K562 (cell line): ENCODE data around the gene CHCHD1. TPM values are rescaled to one million over a fixed set of nuclear protein-coding genes. Genes with fewer than 3 reads are reported as not detected.

Experiments used
- BRCA1 ChIP-seq, 2 experiments: fragments of 450-650 bp in 1 of 2; sonication (generic) in 1 of 2; formaldehyde crosslinking in 1 of 2; IDR thresholded peaks; 2 replicates each; pipeline versions ENCODE4 v1.5.0 to v1.6.1; 2017 to 2020; ENCODE audit warnings: mild to moderate bottlenecking in 1 of 2, missing genetic modification reagents in 1 of 2
- BRD9 ChIP-seq: fragments of 450-650 bp; IDR thresholded peaks from 2 replicates; pipeline ENCODE4 v1.6.1; 2018; ENCODE audit warnings: low read depth; ENCODE audit not compliant: partially characterized antibody
- CC2D1A ChIP-seq: fragments of 450-650 bp; IDR thresholded peaks from 2 replicates; pipeline ENCODE4 v1.6.1; 2017; ENCODE audit warnings: mild to moderate bottlenecking
- CXXC5 ChIP-seq: fragments of 250-450 bp; sonication (Bioruptor Pico); IDR thresholded peaks from 2 replicates; pipeline ENCODE4 v1.8.0; 2022; ENCODE audit warnings: inconsistent platforms, mild to moderate bottlenecking, moderate library complexity
- GATAD2B ChIP-seq: fragments of 450-650 bp; IDR thresholded peaks from 2 replicates; pipeline ENCODE4 v1.6.1; 2017; ENCODE audit warnings: mild to moderate bottlenecking, borderline replicate concordance
- OTX1 ChIP-seq: fragments of 450-650 bp; formaldehyde crosslinking; IDR thresholded peaks from 2 replicates; pipeline ENCODE4 v1.4.0; 2022; ENCODE audit warnings: mild to moderate bottlenecking
- RB1 ChIP-seq: fragments of 450-650 bp; IDR thresholded peaks from 2 replicates; pipeline ENCODE4 v1.6.1; 2017; ENCODE audit warnings: low read depth, mild to moderate bottlenecking
- RBM14 ChIP-seq: fragments of 200-400 bp; formaldehyde crosslinking; IDR thresholded peaks from 2 replicates; pipeline ENCODE4 v1.6.1; 2018; ENCODE audit warnings: low read depth, mild to moderate bottlenecking, low read length, moderate library complexity, borderline replicate concordance; ENCODE audit not compliant: insufficient read depth
- RBM25 ChIP-seq: fragments of 200-400 bp; formaldehyde crosslinking; IDR thresholded peaks from 2 replicates; pipeline ENCODE4 v1.6.1; 2018; ENCODE audit warnings: low read length, low read depth, moderate library complexity; ENCODE audit not compliant: severe bottlenecking
- SUPT5H ChIP-seq: fragments of 450-650 bp; IDR thresholded peaks from 2 replicates; pipeline ENCODE4 v1.6.1; 2016
- TEAD1 ChIP-seq, 2 experiments: fragments of 450-650 bp in 1 of 2; sonication (generic) in 1 of 2; formaldehyde crosslinking; IDR thresholded peaks; 2 replicates each; pipeline versions ENCODE4 v1.4.0 to v1.8.0; 2020 to 2022; ENCODE audit warnings: mild to moderate bottlenecking in 2 of 2, missing genetic modification reagents in 1 of 2
- ZNF140 ChIP-seq: fragments of 250-450 bp; sonication (Bioruptor Pico); IDR thresholded peaks from 2 replicates; pipeline ENCODE4 v1.8.0; 2021; ENCODE audit warnings: moderate library complexity, mild to moderate bottlenecking, inconsistent platforms
- ZNF212 ChIP-seq: fragments of 450-650 bp; formaldehyde crosslinking; IDR thresholded peaks from 2 replicates; pipeline ENCODE4 v1.4.0; 2020; ENCODE audit warnings: mild to moderate bottlenecking
- polyA plus RNA-seq, 8 experiments: library from polyadenylated mRNA; depleted of rRNA in 4 of 8; stranded (reverse) in 5 of 8; unstranded in 3 of 8; fragments of >200 nt; fragmentation: Nextera tagmentation in 2 of 8; fragmentation: Illumina TruSeq in 1 of 8; extraction: Ambion mirVana in 2 of 8; extraction: Trizol in 1 of 8; gene quantifications; 2 replicates each; pipeline versions ENCODE4 v1.2.1 to v1.2.3, GENCODE V29; 2011 to 2014; ENCODE audit warnings: inconsistent platforms in 1 of 8, missing spikeins in 1 of 8
- total RNA-seq, 7 experiments: library from RNA; depleted of rRNA in 6 of 7; stranded (reverse); fragments of >200 nt in 6 of 7; fragmentation: Illumina TruSeq in 2 of 7; extraction: Trizol in 2 of 7; gene quantifications; 2 replicates each; pipeline versions ENCODE4 v1.2.1 to v1.2.3, GENCODE V29; 2011 to 2021; ENCODE audit warnings: low replicate concordance in 1 of 7
- TF ChIP-seq, protein P1 (sequence below), 2 experiments: IDR thresholded peaks; 2 replicates each; pipeline ENCODE4 v1.6.1; 2011; ENCODE audit warnings: borderline replicate concordance in 1 of 2, control low read depth in 1 of 2, low read depth in 1 of 2, low read length in 1 of 2, mild to moderate bottlenecking in 1 of 2, mixed read lengths in 1 of 2, moderate library complexity in 1 of 2; ENCODE audit not compliant: insufficient read depth in 1 of 2, insufficient read length in 1 of 2, poor library complexity in 1 of 2, severe bottlenecking in 1 of 2; ENCODE audit errors: extremely low read depth in 1 of 2

Gene CHCHD1
- total and polyA plus RNA-seq, 9 of the 15 experiments (the other 6 are each of a cell fraction or from before 2014, with no cell fraction given), result 52.9 to 126 (median 83.4) TPM

DNA sequence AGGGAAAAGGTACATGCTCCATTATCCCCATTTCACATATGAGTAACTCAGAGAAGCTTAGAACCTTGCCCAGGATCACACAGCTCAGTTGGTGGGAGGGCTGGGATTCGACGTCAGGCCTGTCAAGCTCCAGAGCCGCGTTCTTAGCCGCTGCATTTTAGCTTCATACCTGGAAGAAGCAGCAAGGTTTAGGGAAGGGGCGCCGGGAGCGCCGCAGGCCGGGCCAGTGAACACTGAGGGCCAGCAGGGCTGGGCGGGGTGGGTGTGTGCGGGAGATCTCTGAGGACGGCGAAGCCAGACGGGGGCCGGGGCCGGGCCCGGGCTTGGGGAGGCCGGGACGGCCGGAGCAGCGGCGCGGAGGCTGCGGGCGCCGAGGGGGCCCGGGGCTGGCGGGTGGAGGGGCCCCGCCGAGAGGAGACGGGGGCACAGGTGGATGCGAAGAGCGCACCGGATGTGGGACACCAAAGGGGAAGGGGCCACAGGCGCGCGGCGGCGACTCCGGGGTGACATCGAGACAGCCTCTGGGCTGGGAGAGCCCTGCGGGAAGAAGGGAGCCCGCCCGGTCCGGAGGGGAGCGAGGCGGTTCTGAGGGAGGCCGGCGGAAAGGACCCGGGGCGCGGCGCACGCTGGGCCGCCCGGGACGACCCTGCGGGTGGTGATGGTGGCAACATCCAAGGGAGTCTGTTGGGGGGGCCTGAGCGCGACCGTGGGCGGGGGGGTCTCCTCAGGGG is 29.1 kb downstream of the CHCHD1 start (continued):
- TF ChIP-seq RBM25 (peak; percentile 79), RB1 (0 out of 2 replicates have a peak, but pooled peaks have one; percentile 24), OTX1 (peak; percentile 43; the same call in 1 of the 2 replicates), BRD9 (peak; percentile 10), SUPT5H (no peak), TEAD1 (CRISPR knock-in tag; IDR thresholded peaks at IDR 0.05) (peak in 1 of 2 experiments; percentile 55; a peak in 1 of 4 replicates), BRCA1 (IDR thresholded peaks at IDR 0.05) (no peak), BRCA1 (CRISPR knock-in tag; IDR thresholded peaks at IDR 0.05) (no peak; the same call in 1 of the 2 replicates), CC2D1A (no peak), GATAD2B (peak; percentile 43; the same call in 1 of the 2 replicates), ZNF140 (CRISPR knock-in tag) (no peak), ZNF212 (no peak), RBM14 (0 out of 2 replicates have a peak, but pooled peaks have one; percentile 3), CXXC5 (CRISPR knock-in tag) (no peak)
- TF ChIP-seq, protein P1, sequence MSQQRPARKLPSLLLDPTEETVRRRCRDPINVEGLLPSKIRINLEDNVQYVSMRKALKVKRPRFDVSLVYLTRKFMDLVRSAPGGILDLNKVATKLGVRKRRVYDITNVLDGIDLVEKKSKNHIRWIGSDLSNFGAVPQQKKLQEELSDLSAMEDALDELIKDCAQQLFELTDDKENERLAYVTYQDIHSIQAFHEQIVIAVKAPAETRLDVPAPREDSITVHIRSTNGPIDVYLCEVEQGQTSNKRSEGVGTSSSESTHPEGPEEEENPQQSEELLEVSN (IDR thresholded peaks at IDR 0.05; ENCODE audit: borderline replicate concordance in 1 of 2, extremely low read depth in 1 of 2, insufficient read depth in 1 of 2, insufficient read length in 1 of 2, low read depth in 1 of 2, low read length in 1 of 2, poor library complexity in 1 of 2, severe bottlenecking in 1 of 2), result peak in 1 of 2 experiments; percentile 19
